GM12865 (cell line): Measurements from ENCODE around the gene GDF11.

Experiments used
- DNase-seq: peaks from one replicate; pipeline ENCODE4 v3.0.0; 2010; ENCODE audit warnings: low read depth
- H3K4me3 ChIP-seq: 2 replicates; pipeline ENCODE4 v1.5.1; 2011; ENCODE audit warnings: mild to moderate bottlenecking, low read depth, low read length, control low read depth
- TF ChIP-seq, protein P1 (sequence below): IDR thresholded peaks from 2 replicates; pipeline ENCODE4 v1.5.1; 2011; ENCODE audit warnings: low read length, control low read depth, low read depth, inconsistent platforms; ENCODE audit not compliant: insufficient read depth; ENCODE audit errors: missing control alignments

The GDF11 gene

DNA sequence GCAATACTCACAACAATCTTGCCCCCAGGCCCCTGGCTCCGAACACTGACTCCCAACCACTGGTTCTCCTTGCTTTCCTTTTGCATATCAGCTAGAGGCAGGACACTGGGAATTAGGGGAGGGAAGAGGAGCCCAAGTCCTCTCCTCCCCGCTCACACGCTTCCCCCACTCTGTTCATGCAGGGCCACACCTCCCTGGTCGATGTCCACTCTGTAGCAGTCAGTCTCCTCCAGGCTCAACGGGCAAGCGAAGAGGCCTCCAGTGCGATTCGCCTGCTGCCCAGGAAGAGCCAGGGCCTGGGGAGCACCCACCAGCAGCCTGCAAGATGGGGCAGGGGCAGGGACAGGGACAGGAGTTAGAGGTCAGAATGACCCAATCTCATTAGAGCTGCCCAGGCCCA is 40.1 kb upstream of the GDF11 start:
- H3K4me3 ChIP-seq: no peak overlapping the region
- TF ChIP-seq, protein P1, sequence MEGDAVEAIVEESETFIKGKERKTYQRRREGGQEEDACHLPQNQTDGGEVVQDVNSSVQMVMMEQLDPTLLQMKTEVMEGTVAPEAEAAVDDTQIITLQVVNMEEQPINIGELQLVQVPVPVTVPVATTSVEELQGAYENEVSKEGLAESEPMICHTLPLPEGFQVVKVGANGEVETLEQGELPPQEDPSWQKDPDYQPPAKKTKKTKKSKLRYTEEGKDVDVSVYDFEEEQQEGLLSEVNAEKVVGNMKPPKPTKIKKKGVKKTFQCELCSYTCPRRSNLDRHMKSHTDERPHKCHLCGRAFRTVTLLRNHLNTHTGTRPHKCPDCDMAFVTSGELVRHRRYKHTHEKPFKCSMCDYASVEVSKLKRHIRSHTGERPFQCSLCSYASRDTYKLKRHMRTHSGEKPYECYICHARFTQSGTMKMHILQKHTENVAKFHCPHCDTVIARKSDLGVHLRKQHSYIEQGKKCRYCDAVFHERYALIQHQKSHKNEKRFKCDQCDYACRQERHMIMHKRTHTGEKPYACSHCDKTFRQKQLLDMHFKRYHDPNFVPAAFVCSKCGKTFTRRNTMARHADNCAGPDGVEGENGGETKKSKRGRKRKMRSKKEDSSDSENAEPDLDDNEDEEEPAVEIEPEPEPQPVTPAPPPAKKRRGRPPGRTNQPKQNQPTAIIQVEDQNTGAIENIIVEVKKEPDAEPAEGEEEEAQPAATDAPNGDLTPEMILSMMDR: no peak
- DNase-seq: no peak

DNA sequence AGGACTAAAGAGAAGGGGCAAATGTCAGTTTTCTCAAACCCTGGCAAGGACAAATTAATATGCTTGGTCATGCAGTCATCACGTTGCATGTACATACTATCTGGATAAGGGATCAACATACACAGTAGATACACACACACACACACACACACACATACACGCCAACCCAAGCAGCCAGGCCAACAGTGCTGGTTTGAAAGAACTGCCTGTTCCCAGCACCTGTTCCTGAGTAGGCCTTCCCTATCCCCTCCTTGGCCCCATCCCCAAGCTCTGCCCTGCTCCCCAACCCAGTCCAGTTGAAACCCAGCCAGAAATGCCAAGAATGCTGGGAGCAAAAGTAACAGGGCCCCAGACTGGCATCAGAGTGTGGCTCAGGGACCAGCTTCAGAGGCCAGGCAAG is 39.6 kb upstream of the GDF11 start:
- TF ChIP-seq, protein P1: no peak
- no peak for DNase-seq
- no peak overlapping the region for H3K4me3 ChIP-seq

DNA sequence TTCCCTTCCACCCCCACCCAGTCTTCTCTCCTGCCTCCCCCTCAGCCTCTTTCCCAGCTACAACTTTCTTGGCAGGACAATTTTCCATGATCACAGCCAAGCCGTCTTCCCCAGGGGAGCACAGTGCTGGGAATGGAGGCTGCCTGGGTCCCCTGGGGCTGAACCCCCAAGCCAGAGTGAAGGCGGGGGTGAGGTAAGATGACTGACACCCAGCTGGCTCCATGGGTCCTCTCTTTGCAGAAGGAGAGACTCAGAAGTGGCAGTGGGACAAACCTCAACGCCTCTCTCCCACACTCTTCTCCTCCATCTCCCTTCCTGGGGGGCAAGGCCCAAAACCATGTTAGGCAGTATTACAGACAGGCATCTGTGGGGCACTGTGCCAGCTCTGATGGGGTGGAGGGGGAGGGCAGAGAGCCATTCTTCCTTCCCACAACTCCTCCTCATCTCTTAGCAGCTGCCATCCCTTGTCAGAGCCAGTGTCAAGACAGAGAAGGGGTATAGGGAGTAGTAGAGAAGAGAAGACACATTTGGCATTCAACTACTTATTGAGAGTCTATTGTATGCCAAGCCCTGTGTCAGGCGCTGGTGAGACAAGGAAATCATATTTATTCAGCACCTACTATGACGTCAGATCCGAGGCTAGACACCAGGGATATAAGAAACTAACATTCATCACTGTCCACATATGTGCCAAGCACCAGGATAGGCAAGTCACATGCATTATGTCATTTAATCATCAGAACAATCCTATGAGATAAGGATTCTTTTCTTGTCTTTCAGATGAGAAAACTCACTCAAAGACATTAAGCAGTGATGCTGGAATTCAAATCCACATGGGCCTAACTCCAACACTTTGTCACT is 38.8 kb upstream of the GDF11 start:
- DNase-seq: no peak
- no peak overlapping the region for H3K4me3 ChIP-seq
- TF ChIP-seq, protein P1: no peak

DNA sequence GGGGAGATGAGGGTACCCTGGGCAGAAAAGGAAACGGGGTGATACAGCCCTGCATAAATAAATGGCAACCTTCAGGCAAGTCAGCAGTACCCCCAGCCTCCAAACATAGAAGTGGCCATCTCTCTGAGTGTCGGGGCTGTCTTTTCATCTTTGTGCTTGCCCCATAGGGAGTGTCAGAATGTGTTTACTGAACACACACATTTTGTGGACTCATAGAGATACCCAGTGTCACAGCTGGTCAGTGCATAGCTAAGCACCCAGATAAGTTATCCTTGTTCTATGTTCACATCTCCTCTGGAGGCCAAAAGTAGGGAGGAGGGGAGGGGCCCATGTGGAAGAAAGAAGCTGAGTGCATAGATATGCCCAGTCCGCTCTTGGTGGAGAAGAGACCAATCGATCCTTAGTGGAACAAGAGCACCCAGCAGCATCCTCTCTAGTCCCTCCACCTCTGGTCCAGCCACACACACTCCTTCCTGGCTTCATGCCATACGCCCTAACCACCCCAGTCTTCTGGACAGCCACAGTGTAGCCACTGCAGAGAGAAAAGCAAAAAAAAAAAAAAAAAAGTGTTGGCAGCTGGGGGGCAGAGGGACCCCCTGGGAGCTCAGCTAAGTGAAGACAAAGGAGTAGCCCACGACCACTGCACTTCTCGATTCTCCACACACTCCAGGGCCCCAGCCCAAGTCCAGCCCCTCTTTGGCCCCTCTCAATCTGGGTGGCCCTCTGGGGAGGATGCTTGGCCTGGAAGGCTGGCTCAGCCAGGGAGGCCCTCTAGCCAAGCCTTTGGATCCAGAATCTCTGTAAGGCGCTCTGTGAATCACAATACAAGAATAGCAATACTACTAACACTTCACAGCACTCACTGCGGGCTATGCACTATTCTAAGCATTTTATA is 37.9 kb upstream of the GDF11 start:
- TF ChIP-seq, protein P1: no peak
- no peak overlapping the region for H3K4me3 ChIP-seq
- DNase-seq: no peak

DNA sequence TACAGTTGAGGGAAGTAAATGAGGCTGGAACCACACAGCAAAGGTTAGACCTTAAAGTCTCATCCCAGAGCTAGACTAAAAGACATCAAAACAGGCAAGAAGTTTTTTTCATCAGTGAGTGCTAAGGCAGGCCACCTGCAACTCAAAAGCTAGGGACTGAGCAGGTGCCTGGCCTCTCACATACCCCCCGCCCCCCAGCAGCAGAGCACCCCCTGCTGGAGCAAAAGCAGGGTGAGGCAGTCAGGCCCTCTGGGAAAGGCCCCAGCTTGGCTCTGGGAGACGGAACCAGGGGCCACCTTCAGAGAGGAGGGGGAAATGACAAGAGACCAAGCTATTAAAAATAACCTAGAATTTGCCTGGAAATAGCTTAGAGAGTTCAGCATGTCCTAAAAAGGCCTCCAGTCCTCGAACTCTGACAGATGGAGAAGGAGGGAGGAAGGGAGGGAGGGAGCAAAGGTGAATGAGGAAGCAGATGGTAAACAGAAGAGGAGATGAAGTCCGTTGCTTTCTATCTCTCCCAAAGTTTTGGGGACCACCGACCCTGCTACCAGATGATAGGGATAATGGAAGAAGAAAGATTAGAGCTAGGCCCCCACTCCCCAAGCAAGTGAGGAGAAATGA is 37.0 kb upstream of the GDF11 start:
- no peak overlapping the region for H3K4me3 ChIP-seq
- DNase-seq: peak; percentile 29
- TF ChIP-seq, protein P1: peak; percentile 42

DNA sequence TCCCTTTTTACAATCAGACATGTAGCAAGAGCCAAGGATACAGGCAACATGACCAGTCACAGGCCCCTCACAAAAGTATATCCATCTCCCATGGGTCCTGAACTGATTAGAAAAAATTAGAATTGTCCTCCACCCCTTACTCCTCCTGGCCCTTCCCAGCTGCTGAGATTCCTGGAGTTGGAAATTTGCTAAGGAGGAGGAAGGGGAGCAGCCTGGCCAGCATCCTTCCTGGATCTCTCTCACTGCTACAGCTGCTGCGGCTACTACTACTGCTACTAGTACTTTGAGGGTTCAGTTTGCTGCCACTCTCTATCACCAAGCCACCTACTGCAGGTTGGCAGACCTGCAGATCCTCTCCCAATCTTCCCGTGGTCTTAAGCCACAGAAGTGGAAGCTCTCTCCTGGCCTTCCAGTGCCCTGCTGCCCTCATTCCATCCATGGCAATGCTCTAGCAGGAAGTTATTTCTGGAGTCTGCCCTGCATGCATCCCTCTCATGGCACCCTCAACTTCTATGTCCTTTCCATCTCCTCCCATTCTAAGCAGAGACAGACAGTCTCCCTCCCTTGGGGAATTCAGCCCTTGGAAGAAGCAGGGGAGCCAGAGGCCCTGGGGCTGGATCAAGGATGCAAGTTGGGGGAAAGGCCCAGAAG is 36.2 kb upstream of the GDF11 start:
- TF ChIP-seq, protein P1: no peak
- DNase-seq: no peak
- H3K4me3 ChIP-seq: no peak overlapping the region
